A673 (cell line): ENCODE measurements around the gene CYP4V2. TPM values are rescaled to one million over a fixed set of nuclear protein-coding genes. Genes with fewer than 3 reads are reported as not detected.

Experiments used
- BruUV-seq: library from RNA; stranded (reverse); fragments of 400-500 nt; replicated peaks from 2 replicates; lab custom pipeline; 2021; lab: Mats Ljungman, UMichigan
- CTCF ChIA-PET: fragments of 300-600 bp; sonication (Branson Sonifier 250); formaldehyde crosslinking; loops from one replicate; lab custom pipeline; 2022; ENCODE audit warnings: antibody characterized with exemption; lab: Charles Lee
- POLR2A ChIA-PET: fragments of 300-600 bp; sonication (Branson Sonifier 250); formaldehyde crosslinking; loops from one replicate; lab custom pipeline; 2022; ENCODE audit warnings: antibody characterized with exemption; ENCODE audit not compliant: low non-redundant PET; lab: Charles Lee
- DNase-seq: peaks from one replicate; pipeline ENCODE4 v3.0.0-alpha.2; 2015; ENCODE audit warnings: low spot score
- H3K27ac ChIP-seq: fragments of 200-600 bp; sonication (generic); 2 replicates; pipeline ENCODE4 v1.5.1; 2016; ENCODE audit warnings: mixed run types, low read depth, mild to moderate bottlenecking, mixed read lengths, antibody characterized with exemption, low read length; ENCODE audit not compliant: poor library complexity, severe bottlenecking
- H3K27me3 ChIP-seq: fragments of 200-600 bp; sonication (generic); replicated peaks from 2 replicates; pipeline ENCODE4 v1.6.1; 2017; ENCODE audit warnings: mixed run types, low read depth, mild to moderate bottlenecking, mixed read lengths, antibody characterized with exemption, low read length; ENCODE audit not compliant: insufficient read depth, poor library complexity
- H3K36me3 ChIP-seq: fragments of 200-600 bp; sonication (generic); 2 replicates; pipeline ENCODE4 v1.6.1; 2016; ENCODE audit warnings: mixed run types, mild to moderate bottlenecking, mixed read lengths, antibody characterized with exemption, low read length; ENCODE audit not compliant: insufficient read depth, poor library complexity, severe bottlenecking
- H3K4me1 ChIP-seq: fragments of 200-600 bp; sonication (generic); 2 replicates; pipeline ENCODE4 v1.6.1; 2017; ENCODE audit warnings: mixed run types, mild to moderate bottlenecking, mixed read lengths, antibody characterized with exemption, low read length; ENCODE audit not compliant: insufficient read depth, poor library complexity, severe bottlenecking
- H3K4me3 ChIP-seq: fragments of 200-600 bp; sonication (generic); 2 replicates; pipeline ENCODE4 v1.5.1; 2016; ENCODE audit warnings: low read depth, mixed run types, mild to moderate bottlenecking, mixed read lengths, low read length; ENCODE audit not compliant: poor library complexity, severe bottlenecking
- H3K9me3 ChIP-seq: fragments of 200-600 bp; sonication (generic); 2 replicates; pipeline ENCODE4 v1.6.1; 2016; ENCODE audit warnings: mixed run types, low read depth, mild to moderate bottlenecking, mixed read lengths, antibody characterized with exemption, low read length; ENCODE audit not compliant: poor library complexity, severe bottlenecking
- CTCF ChIP-seq: fragments of 300-800, 200-600 bp; sonication (generic); conservative IDR thresholded peaks from 2 replicates; pipeline ENCODE4 v1.5.1; 2017; ENCODE audit warnings: low read depth, mild to moderate bottlenecking, antibody characterized with exemption, low read length, moderate library complexity, mixed read lengths
- EZH2 ChIP-seq: fragments of 200-600 bp; sonication (generic); IDR thresholded peaks from 2 replicates; pipeline ENCODE4 v1.6.1; 2017; ENCODE audit warnings: borderline replicate concordance, low read depth, mild to moderate bottlenecking, mixed read lengths, antibody characterized with exemption, low read length; ENCODE audit not compliant: poor library complexity, severe bottlenecking
- intact Hi-C: fragments of 100-400 bp; cut with micrococcal nuclease; formaldehyde crosslinking; loops from one replicate; pipeline ENCODE4 v1.10.0; 2022; ENCODE audit not compliant: unreplicated experiment
- total RNA-seq: library from RNA; stranded (reverse); gene quantifications from 2 replicates; pipeline ENCODE4 v1.2.3, GENCODE V29; 2021

Gene CYP4V2
- total RNA-seq, 1 experiment from 2014 or later, result 14.3 TPM

GRCh38 chr4:186168750-186169149, 22.6 kb upstream of the CYP4V2 start:
- H3K27ac ChIP-seq, result no peak overlapping the region
- peaks cover 6% of the 10 kb centered on the region for H3K4me1 ChIP-seq
- no peaks in the 10 kb centered on the region for H3K9me3 ChIP-seq
- POLR2A ChIA-PET, result no interaction called here
- CTCF ChIA-PET, result no interaction called here
- intact Hi-C loops, result no loop called here
- H3K27me3 ChIP-seq, result no peaks in the 10 kb centered on the region
- H3K36me3 ChIP-seq, result no peaks in the 10 kb centered on the region
- BruUV-seq, result no TSS peak
- no peak for DNase-seq
- TF ChIP-seq EZH2 (no peak), CTCF (no peak)
- no peak overlapping the region for H3K4me3 ChIP-seq

- intact Hi-C loops, result no loop called here
- no peak for DNase-seq
- H3K36me3 ChIP-seq, result no peaks in the 10 kb centered on the region
- peaks cover 6% of the 10 kb centered on the region for H3K4me1 ChIP-seq
- no peaks in the 10 kb centered on the region for H3K9me3 ChIP-seq
- H3K27ac ChIP-seq, result no peak overlapping the region
- TF ChIP-seq CTCF (no peak), EZH2 (no peak)
- no TSS peak for BruUV-seq
- ChIA-PET CTCF (no interaction called here), POLR2A (no interaction called here)
- no peak overlapping the region for H3K4me3 ChIP-seq
- H3K27me3 ChIP-seq, result no peaks in the 10 kb centered on the region
Observed at GRCh38 chr4:186169333-186169944, 21.9 kb upstream of the CYP4V2 start.

- no peaks in the 10 kb centered on the region for H3K36me3 ChIP-seq
- ChIA-PET POLR2A (no interaction called here), CTCF (interaction anchor here (0.6 kb wide), 1 partner anchor 20 kb away, joined by 5 read pairs; no protein-coding TSS in a partner anchor)
- H3K27me3 ChIP-seq, result no peaks in the 10 kb centered on the region
- intact Hi-C loops, result no loop called here
- no peaks in the 10 kb centered on the region for H3K9me3 ChIP-seq
- no TSS peak for BruUV-seq
- no peak for DNase-seq
- TF ChIP-seq CTCF, result no peak
- TF ChIP-seq EZH2, result no peak
- no peak overlapping the region for H3K27ac ChIP-seq
- peaks cover 6% of the 10 kb centered on the region for H3K4me1 ChIP-seq
- no peak overlapping the region for H3K4me3 ChIP-seq
Observed at GRCh38 chr4:186169945-186170802, 21.2 kb upstream of the CYP4V2 start.
